Esophagus muscularis mucosa (tissue), 4 donors: ENCODE data around the gene CCT2. TPM values are rescaled to one million over a fixed set of nuclear protein-coding genes. Genes with fewer than 3 reads are reported as not detected.
A peak's percentile ranks its signal among the peaks of the same experiment; 100 is the strongest.

Experiments used
- DNase-seq: peaks from one replicate; pipeline ENCODE4 v3.0.0-alpha.2; 2017; ENCODE audit errors: extremely low spot score
- H3K27ac ChIP-seq, 4 donors: fragments of 200-600 bp; sonication (generic); replicated peaks in 1 of 4; 1 replicate in 3 of 4; 2 replicates in 1 of 4; pipeline ENCODE4 v1.5.1; 2016 to 2019; ENCODE audit warnings: mild to moderate bottlenecking in 1 of 4
- H3K27me3 ChIP-seq, 4 donors: fragments of 200-600 bp; sonication (generic); one replicate each; pipeline versions ENCODE4 v1.5.1 to v1.6.0; 2016 to 2019
- H3K36me3 ChIP-seq, 4 donors: fragments of 200-600 bp; sonication (generic); one replicate each; pipeline ENCODE4 v1.5.1; 2016 to 2019
- H3K4me1 ChIP-seq, 4 donors: fragments of 200-600 bp; sonication (generic); one replicate each; pipeline ENCODE4 v1.5.1; 2016 to 2019
- H3K4me3 ChIP-seq, 4 donors: fragments of 200-600 bp; sonication (generic); 1 replicate in 2 of 4; 2 replicates in 2 of 4; pipeline ENCODE4 v1.5.1; 2016 to 2019; ENCODE audit warnings: mild to moderate bottlenecking in 4 of 4, moderate library complexity in 1 of 4
- H3K9me3 ChIP-seq, 4 donors: fragments of 200-600 bp; sonication (generic); 1 replicate in 3 of 4; 2 replicates in 1 of 4; pipeline ENCODE4 v1.5.1; 2016 to 2019
- EP300 ChIP-seq: sonication (generic); formaldehyde crosslinking; IDR thresholded peaks from one replicate; pipeline ENCODE4 v1.6.1; 2017; ENCODE audit warnings: antibody characterized with exemption
- POLR2A ChIP-seq: fragments of 450-650 bp; IDR thresholded peaks from one replicate; pipeline ENCODE4 v1.6.1; 2017; ENCODE audit warnings: antibody characterized with exemption, moderate library complexity, mild to moderate bottlenecking, low read depth
- POLR2AphosphoS5 ChIP-seq, 2 donors: sonication (generic); formaldehyde crosslinking; IDR thresholded peaks; one replicate each; pipeline ENCODE4 v1.6.1; 2017; ENCODE audit warnings: antibody characterized with exemption in 2 of 2
- WGBS: methylation state at CpG from one replicate; pipeline ENCODE4 v1.1.5; 2018; 5-methylcytosine and 5-hydroxymethylcytosine counted together
- intact Hi-C: fragments of 100-400 bp; cut with DNase I; formaldehyde crosslinking; loops from one replicate; pipeline ENCODE4 v1.15.1; 2023
- total RNA-seq, 4 donors: library from RNA; depleted of rRNA; stranded (reverse); fragments of >200 nt; gene quantifications; one replicate each; pipeline versions ENCODE4 v1.1.0 to v1.2.1, GENCODE V29; 2016
- TF ChIP-seq, protein P1 (sequence below), 3 experiments: fragments of 200-600 bp in 2 of 3; fragments of 450-650 bp in 1 of 3; sonication (generic) in 2 of 3; IDR thresholded peaks; one replicate each; pipeline ENCODE4 v1.5.1; 2017 to 2019; ENCODE audit warnings: antibody characterized with exemption in 3 of 3, mild to moderate bottlenecking in 2 of 3, moderate library complexity in 1 of 3

CCT2 gene
- total RNA-seq, 4 donors from 2014 or later, result 86.4 to 137 (median 122) TPM

DNA sequence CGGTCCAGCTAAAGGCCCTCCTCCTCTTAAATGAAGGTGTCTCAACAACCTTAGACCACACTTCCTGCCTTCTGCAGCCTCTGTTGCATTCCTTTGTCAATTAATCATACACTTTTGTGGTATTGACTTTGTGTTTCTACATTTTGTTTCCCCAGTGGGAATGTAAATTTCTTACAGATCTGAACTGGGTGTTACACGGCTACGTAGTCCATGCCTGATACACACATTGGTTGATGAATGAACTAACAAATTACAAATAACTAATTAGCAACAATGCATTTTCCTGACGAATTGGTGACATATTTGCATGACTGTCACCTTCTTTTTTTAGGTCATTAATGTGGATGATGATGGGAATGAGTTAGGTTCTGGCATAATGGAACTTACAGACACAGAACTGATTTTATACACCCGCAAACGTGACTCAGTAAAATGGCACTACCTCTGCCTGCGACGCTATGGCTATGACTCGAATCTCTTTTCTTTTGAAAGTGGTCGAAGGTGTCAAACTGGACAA lies 15.2 kb upstream of the CCT2 start:
- H3K9me3 ChIP-seq, result no peaks in the 10 kb centered on the region
- H3K4me3 ChIP-seq, result no peak overlapping the region
- no peak overlapping the region for H3K27ac ChIP-seq
- peaks cover 0 to 5% (median 0%) of the 10 kb centered on the region in 4 donors for H3K4me1 ChIP-seq
- no peak for TF ChIP-seq EP300
- no peak for TF ChIP-seq POLR2AphosphoS5 (IDR thresholded peaks at IDR 0.05)
- TF ChIP-seq POLR2A, result no peak
- TF ChIP-seq, protein P1, sequence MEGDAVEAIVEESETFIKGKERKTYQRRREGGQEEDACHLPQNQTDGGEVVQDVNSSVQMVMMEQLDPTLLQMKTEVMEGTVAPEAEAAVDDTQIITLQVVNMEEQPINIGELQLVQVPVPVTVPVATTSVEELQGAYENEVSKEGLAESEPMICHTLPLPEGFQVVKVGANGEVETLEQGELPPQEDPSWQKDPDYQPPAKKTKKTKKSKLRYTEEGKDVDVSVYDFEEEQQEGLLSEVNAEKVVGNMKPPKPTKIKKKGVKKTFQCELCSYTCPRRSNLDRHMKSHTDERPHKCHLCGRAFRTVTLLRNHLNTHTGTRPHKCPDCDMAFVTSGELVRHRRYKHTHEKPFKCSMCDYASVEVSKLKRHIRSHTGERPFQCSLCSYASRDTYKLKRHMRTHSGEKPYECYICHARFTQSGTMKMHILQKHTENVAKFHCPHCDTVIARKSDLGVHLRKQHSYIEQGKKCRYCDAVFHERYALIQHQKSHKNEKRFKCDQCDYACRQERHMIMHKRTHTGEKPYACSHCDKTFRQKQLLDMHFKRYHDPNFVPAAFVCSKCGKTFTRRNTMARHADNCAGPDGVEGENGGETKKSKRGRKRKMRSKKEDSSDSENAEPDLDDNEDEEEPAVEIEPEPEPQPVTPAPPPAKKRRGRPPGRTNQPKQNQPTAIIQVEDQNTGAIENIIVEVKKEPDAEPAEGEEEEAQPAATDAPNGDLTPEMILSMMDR (IDR thresholded peaks at IDR 0.05), result no peak
- DNase-seq, result no peak
- H3K36me3 ChIP-seq, result peaks cover 25 to 58% (median 40%) of the 10 kb centered on the region in 4 donors
- 94% methylated on average over 10 of the region's 10 CpGs for WGBS
- H3K27me3 ChIP-seq, result no peaks in the 10 kb centered on the region
- intact Hi-C loops, result loop anchor here (5.0 kb wide), 2 partner anchors 98 to 153 kb away; partner anchors contain the start of gene FRS2

DNA sequence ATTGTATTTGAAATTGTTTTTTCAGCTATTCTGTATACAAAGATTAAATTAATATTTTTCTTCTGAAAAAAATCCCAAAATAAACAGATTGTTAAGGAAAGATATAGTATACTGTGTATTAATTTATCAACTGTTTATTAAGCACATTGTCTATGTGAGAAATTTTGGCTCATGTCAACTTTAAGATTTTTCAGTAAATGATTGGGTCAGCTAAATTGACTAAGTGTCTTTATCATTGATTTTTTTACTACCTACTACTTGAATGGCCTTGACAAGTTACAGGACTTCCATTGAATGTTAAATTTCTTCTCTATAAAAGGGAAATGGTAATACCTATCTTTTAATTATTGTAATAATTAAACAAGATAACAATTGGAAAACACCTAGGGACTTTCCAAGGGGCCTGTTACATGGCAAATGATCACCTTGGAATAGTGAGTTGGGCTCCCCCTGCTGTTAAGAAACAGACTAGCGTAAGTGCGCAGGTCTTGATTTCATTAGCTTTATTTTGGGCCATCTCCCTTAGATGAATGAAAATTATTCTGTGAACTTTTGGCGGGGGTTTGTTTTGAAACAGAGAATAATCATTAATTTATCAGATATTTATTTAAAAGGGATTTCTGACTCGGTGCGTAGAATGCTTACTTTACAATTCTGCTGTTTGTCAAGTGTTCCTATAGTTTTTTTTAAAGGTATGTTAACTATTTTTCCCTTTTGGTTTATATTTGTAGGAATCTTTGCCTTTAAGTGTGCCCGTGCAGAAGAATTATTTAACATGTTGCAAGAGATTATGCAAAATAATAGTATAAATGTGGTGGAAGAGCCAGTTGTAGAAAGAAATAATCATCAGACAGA lies 14.5 kb upstream of the CCT2 start:
- intact Hi-C loops, result loop anchor here (5.0 kb wide), 1 partner anchor 98 kb away; the partner anchor contains the start of gene FRS2
- peaks cover 0 to 5% (median 0%) of the 10 kb centered on the region in 4 donors for H3K4me1 ChIP-seq
- H3K27me3 ChIP-seq, result no peaks in the 10 kb centered on the region
- DNase-seq, result no peak
- no peak overlapping the region for H3K27ac ChIP-seq
- WGBS, result 30% methylated on average over 6 of the region's 6 CpGs
- H3K4me3 ChIP-seq, result no peak overlapping the region
- TF ChIP-seq POLR2AphosphoS5 (IDR thresholded peaks at IDR 0.05), result no peak
- TF ChIP-seq, protein P1 (IDR thresholded peaks at IDR 0.05), result peak; percentile 75 to 85 (median 84)
- no peaks in the 10 kb centered on the region for H3K9me3 ChIP-seq
- H3K36me3 ChIP-seq, result peaks cover 31 to 65% (median 46%) of the 10 kb centered on the region in 4 donors

DNA sequence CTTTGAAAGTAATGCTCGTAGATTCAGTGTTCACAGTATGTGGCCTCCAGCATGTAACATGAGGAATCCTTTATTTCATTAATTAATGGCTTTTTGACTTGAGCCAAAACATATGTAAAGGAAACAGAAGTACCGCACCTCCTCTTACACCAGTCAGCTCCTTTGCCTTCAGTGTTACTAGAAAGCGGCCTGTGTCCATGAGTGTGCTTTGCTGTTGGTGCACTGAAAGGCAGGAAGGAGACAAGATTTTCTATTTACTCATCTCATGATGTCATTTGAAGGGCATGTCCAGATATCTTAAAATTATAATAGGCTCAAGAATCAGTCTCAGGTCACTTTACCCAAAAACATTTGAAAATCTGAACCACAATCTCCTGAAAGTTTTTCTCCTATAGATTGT lies 9.9 kb upstream of the CCT2 start:
- Histone ChIP-seq H3K36me3 (peaks cover 31 to 50% (median 39%) of the 10 kb centered on the region in 4 donors), H3K4me3 (no peak overlapping the region), H3K4me1 (peaks cover 0 to 5% (median 0%) of the 10 kb centered on the region in 4 donors), H3K27ac (no peak overlapping the region), H3K9me3 (no peaks in the 10 kb centered on the region), H3K27me3 (no peaks in the 10 kb centered on the region)
- DNase-seq, result no peak
- intact Hi-C loops, result no loop called here
- TF ChIP-seq POLR2AphosphoS5 (IDR thresholded peaks at IDR 0.05) (no peak), EP300 (no peak), POLR2A (no peak)
- TF ChIP-seq, protein P1 (IDR thresholded peaks at IDR 0.05), result no peak
- 81% methylated on average over 3 of the region's 3 CpGs for WGBS

DNA sequence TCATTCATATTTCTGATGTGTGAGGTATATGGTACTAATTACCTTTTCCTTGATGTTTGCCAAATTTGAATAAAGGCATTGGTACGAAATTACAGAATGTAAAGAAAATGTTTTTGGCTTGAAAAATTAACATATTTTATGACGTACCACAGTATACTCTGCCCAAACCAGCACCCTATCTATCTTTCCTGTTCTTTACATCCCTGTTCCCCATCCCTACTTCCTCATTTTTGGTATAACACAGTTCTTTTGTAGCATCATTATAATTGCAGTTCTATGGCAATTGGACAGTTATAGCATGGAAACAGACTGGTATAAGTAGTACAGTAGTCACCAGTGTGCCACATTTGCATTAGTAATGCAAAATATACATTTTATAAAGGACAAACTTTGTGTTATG lies 7.0 kb upstream of the CCT2 start:
- no peak overlapping the region for H3K4me3 ChIP-seq
- H3K27ac ChIP-seq, result no peak overlapping the region
- H3K4me1 ChIP-seq, result no peaks in the 10 kb centered on the region
- no peaks in the 10 kb centered on the region for H3K27me3 ChIP-seq
- intact Hi-C loops, result no loop called here
- TF ChIP-seq EP300, result no peak
- TF ChIP-seq, protein P1 (IDR thresholded peaks at IDR 0.05), result no peak
- TF ChIP-seq POLR2AphosphoS5 (IDR thresholded peaks at IDR 0.05), result no peak
- no peak for TF ChIP-seq POLR2A
- H3K9me3 ChIP-seq, result no peaks in the 10 kb centered on the region
- H3K36me3 ChIP-seq, result peaks cover 20 to 29% (median 23%) of the 10 kb centered on the region in 4 donors
- 88% methylated on average over 2 of the region's 2 CpGs for WGBS
- no peak for DNase-seq
